Right renal pelvis (tissue), 4 donors: ENCODE measurements around the gene ITK. TPM values are rescaled to one million over a fixed set of nuclear protein-coding genes. Genes with fewer than 3 reads are reported as not detected.

Source experiments
- DNase-seq, 4 donors: peaks; one replicate each; pipeline ENCODE4 v3.0.0-alpha.2; 2013; ENCODE audit warnings: low read depth in 4 of 4, low spot score in 3 of 4, missing footprints in 1 of 4
- polyA plus RNA-seq, 4 donors: library from polyadenylated mRNA; unstranded; fragments of 120-200 nt; gene quantifications; one replicate each; pipeline ENCODE4 v1.2.1, GENCODE V29; 2013; ENCODE audit not compliant: insufficient read length in 4 of 4

ITK gene
- polyA plus RNA-seq, 4 donors: 0.20 to 0.47 (median 0.44) TPM

DNA sequence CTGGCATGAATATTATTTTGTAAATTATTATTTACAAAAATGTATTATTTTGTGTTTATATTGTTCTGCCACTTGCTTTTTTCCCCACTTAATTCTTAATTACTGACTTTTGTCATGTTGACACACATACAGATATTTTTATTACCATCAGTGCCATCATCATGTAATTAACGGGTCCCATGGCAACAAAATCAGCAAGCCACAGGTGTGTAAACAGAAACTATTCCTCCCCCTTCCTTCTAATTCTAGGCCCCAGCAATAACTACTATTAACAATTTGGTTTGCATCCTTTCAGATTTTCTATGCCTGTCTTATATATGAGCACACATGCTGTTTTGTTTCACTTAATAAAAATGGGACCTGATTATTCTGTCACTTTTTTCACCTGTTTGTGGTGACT, 114.6 kb downstream of the ITK start:
- no peak for DNase-seq

DNA sequence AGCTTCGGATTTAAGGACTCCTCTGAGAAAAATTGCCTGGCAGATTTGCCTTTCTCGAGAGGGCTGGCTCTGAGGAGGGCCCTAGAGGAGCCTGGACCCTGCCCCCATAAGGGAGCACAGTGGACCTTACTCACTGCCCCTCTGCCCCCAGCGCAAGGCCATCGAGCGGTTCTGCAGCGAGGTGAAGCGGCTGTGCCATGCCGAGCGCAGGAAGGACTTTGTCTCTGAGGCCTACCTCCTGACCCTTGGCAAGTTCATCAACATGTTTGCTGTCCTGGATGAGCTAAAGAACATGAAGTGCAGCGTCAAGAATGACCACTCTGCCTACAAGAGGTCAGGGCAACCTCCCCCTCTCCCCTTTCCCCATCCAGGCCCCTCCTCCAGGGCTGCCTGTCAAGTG, 119.9 kb downstream of the ITK start:
- DNase-seq: no peak

DNA sequence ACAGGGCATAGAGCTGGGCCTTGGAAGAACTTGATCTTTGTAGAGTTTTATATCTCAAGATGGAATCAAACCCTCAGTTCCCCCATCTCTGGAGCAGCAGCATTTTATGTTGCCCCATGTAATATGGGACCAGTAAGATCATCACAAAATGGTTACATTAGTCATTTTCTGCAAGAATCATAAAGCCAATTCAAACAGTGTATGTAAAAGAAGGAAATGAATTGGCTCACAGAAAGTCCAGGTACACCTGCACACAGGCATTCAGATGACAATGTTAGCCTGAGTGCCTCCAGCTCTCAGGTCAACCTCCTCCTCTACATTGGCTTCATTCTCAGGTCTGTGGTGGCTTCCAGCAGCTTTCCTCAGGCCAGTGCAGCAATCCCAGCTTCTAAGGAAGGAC, 120.4 kb downstream of the ITK start:
- no peak for DNase-seq

DNA sequence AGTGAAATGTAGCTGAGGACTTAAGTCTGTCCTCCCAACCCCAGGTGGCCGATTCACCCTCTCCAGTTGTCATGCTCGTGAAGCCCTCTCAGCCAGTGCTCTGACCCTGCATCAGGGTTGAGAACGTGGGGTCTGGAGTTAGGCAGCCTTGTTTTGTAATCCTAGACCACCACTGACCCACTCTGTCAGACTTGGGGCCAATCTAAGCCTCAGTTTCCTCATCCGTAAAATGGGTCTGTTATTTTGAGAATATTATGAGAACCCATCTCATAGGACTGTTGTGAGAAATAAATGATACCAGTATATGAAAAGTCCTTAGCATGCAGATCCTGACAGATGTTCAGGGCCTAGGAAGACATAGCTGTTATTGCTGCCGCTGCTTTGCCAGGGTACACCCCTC, 122.4 kb downstream of the ITK start:
- no peak for DNase-seq

DNA sequence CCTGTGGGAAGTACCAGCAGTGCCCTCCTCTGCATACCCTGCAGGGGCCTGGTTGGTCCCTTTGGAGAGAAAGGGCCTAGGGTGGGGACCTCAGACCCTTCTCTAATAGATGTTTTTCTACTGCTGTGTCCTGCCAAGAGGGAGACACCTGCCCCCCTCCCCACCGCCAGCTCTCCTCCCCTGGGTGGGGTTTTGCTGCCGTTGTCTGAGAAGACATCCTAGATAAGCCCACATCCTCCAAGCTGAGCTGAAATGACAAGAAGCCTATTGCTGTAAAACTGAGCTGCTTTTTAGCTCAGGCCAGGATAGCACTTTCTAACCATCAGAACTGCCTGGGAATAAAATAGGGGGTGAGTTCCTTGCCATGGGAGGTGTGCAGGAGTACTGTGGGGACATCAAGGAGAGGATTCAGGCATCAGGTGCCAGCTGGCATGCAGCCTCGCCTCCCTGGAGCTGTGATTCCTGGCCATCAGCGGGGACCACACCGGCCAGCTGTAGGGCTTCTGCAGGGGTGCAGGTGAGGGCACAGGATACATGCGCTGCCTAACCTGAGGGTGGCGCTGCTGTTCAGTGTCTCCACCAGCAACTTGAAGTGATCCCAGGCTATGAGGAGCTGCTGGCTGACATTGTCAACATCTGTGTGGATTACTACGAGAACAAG, 123.2 kb downstream of the ITK start:
- DNase-seq: no peak

Other genes with a start within 250 kb of the ITK start
- gene TIMD4, start 217.6 kb upstream of the ITK start, polyA plus RNA-seq: under 1 TPM; 0.37 to 0.77 (median 0.54) TPM
- 1 to 10 TPM; 2.1 to 2.7 (median 2.2) TPM for gene HAVCR1, start 121.7 kb upstream of the ITK start, polyA plus RNA-seq
- 10 to 100 TPM in 3 of 4 donors, 1 to 10 TPM in 1; 6.6 to 11.6 (median 10.5) TPM for gene HAVCR2, start 71.8 kb upstream of the ITK start, polyA plus RNA-seq
- 10 to 100 TPM; 20.7 to 26.4 (median 22.8) TPM for gene MED7, start 38.0 kb upstream of the ITK start, polyA plus RNA-seq
- not detected for gene GARIN3, start 14.6 kb upstream of the ITK start, polyA plus RNA-seq
- 100 to 1,000 TPM; 106 to 149 (median 120) TPM for gene CYFIP2, start 85.3 kb downstream of the ITK start, polyA plus RNA-seq